H1 (cell line): ENCODE results near the gene TECTB. TPM values are rescaled to one million over a fixed set of nuclear protein-coding genes. Genes with fewer than 3 reads are reported as not detected.

Experiments used
- RAD21 ChIP-seq, 2 experiments: IDR thresholded peaks in 1 of 2; conservative IDR thresholded peaks in 1 of 2; 2 replicates each; pipeline ENCODE4 v1.6.1; 2011; ENCODE audit warnings: low read depth in 2 of 2, low read length in 2 of 2, improper control_type of control experiment in 1 of 2, inconsistent platforms in 1 of 2, mild to moderate bottlenecking in 1 of 2, moderate library complexity in 1 of 2
- RFX5 ChIP-seq: IDR thresholded peaks from 2 replicates; pipeline ENCODE4 v1.6.1; 2011; ENCODE audit warnings: low read depth, low read length, improper control_type of control experiment, borderline replicate concordance
- SIX5 ChIP-seq: IDR thresholded peaks from 2 replicates; pipeline ENCODE4 v1.6.1; 2011; ENCODE audit warnings: mild to moderate bottlenecking, low read depth, low read length
- YY1 ChIP-seq: IDR thresholded peaks from 2 replicates; pipeline ENCODE4 v1.6.1; 2011; ENCODE audit warnings: low read depth, mild to moderate bottlenecking, low read length
- polyA plus RNA-seq, 7 experiments: library from polyadenylated mRNA; depleted of rRNA in 3 of 7; stranded (reverse) in 5 of 7; unstranded in 2 of 7; fragments of >200 nt in 5 of 7; fragments of 200-250 nt in 2 of 7; gene quantifications; 1 replicate in 5 of 7; 2 replicates in 1 of 7; 4 replicates in 1 of 7; pipeline versions ENCODE4 v1.2.1 to v1.2.3, GENCODE V29; 2011 to 2013; ENCODE audit warnings: missing spikeins in 2 of 7, mixed read lengths in 2 of 7
- total RNA-seq: library from RNA; stranded (reverse); fragmentation: NEBNext Ultra II Directional; extraction: Animal tissue kit (Norgen Biotek cat#: 25700); gene quantifications from 2 replicates; pipeline ENCODE4 v1.2.1, GENCODE V29; 2021

The TECTB gene
- total and polyA plus RNA-seq, 2 of the 8 experiments (the other 6 are each of a cell fraction or from before 2014, with no cell fraction given), result not detected

GRCh38 chr10:112299456-112299855 lies 16.3 kb downstream of the TECTB start (continued):
- no peak for TF ChIP-seq SIX5
- TF ChIP-seq RFX5, result no peak
- TF ChIP-seq RAD21 (IDR thresholded peaks at IDR 0.05 in 1 of 2, conservative IDR thresholded peaks at IDR 0.05 in 1 of 2; ENCODE audit: low read depth in 2 of 2, low read length in 2 of 2), result no peak
- no peak for TF ChIP-seq YY1
